ENCODE measurements around the gene CUEDC2. TPM values are rescaled to one million over a fixed set of nuclear protein-coding genes. Genes with fewer than 3 reads are reported as not detected.

Gene CUEDC2
- total and polyA plus RNA-seq, 10 of the 15 experiments (the other 5 are each of a cell fraction or from before 2014, with no cell fraction given): 20.4 to 121 (median 75.0) TPM

DNA sequence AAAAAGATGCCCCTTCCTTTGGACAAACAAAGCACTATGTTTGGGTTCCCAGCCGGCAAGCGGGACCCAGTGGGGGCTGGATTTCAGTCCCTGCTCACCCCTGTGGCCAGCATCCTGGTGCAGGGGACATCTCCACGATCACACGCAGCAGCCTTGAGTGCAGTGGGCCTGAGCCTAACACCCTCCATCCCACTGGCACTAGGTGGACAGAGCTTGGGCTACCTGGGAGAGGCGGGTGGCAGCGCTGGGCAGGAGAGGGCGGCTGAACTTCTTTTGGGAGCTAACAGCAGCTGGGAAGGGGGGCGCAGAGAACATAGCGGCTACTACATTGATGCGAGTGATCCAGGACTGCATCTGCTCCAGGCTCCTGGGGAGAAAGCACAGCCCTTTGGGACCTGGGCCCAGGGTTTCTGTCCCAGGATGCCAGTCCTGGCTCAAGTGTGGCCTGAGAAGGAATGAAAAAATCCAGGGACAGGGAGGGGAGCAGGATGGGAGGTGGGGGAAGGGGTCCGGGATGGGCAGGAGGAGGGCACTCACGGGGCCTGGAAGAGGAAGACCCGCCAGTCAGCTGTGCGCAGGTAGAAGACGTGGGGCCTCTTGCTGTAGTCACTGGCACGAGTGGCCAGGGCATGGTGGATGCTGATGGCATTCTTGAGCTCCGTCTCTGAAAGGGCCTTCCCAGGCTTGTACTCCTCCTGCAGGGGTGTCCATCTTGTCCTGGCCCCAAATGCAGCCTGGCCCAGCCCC, 27.8 kb downstream of the CUEDC2 start:
- ATAC-seq: peak; percentile 0; the same call in 1 of the 3 replicates
- H3K9me3 ChIP-seq (replicated peaks; ENCODE audit: control insufficient read depth, insufficient read depth, low read length): no peaks in the 10 kb centered on the region
- ChIA-PET CTCF (interaction anchor here (0.9 to 12.1 kb wide), 10 partner anchors 10 to 179 kb away, joined by 3 to 69 read pairs (median 9); partner anchors contain the start of genes ACTR1A, C10orf95 and NFKB2), POLR2A (interaction anchor here (0.6 to 1.7 kb wide), 7 partner anchors 9 to 220 kb away, joined by 3 to 9 read pairs (median 5); no protein-coding TSS in a partner anchor), SMC1A (ENCODE audit: uncharacterized antibody, unreplicated experiment) (interaction anchor here (1.0 kb wide), 1 partner anchor 175 kb away, joined by 3 read pairs; no protein-coding TSS in a partner anchor), RAD21 (ENCODE audit: unreplicated experiment) (interaction anchor here (0.5 to 1.6 kb wide), 4 partner anchors 75 to 303 kb away, joined by 3 to 10 read pairs (median 4); no protein-coding TSS in a partner anchor)
- in situ Hi-C loops (cut with MboI) (loop anchor here (5.0 kb wide), 1 partner anchor 177 kb away; the partner anchor contains the start of gene ELOVL3), intact Hi-C loops (cut with micrococcal nuclease; ENCODE audit: unreplicated experiment) (no loop called here)
- no peak overlapping the region for H3K4me2 ChIP-seq (ENCODE audit: control insufficient read depth, insufficient read depth)
- H3K27me3 ChIP-seq (replicated peaks in 1 of 2; ENCODE audit: control insufficient read depth in 2 of 2, insufficient read depth in 2 of 2, low read length in 1 of 2): peaks cover under 1 to 5% of the 10 kb centered on the region in 2 experiments; a peak in 2 of 4 replicates
- H3K4me3 ChIP-seq: no peak overlapping the region
- H3K9ac ChIP-seq (ENCODE audit: control insufficient read depth, insufficient read depth, low read length): no peak overlapping the region
- TF ChIP-seq BCL3 (IDR thresholded peaks at IDR 0.05; ENCODE audit: borderline replicate concordance, insufficient read depth, low read depth, low read length, poor library complexity, severe bottlenecking) (peak; percentile 58), SIX5 (IDR thresholded peaks at IDR 0.05; ENCODE audit: low read depth, low read length, severe bottlenecking) (no peak), SMAD5 (IDR thresholded peaks at IDR 0.05; ENCODE audit: low read depth) (0 out of 2 replicates have a peak, but pooled peaks have one; percentile 23), SPI1 (IDR thresholded peaks at IDR 0.05; ENCODE audit: borderline replicate concordance, insufficient read depth, low read depth, low read length) (no peak), TBL1XR1 (IDR thresholded peaks at IDR 0.05; ENCODE audit: low read depth, low read length) (no peak), MTA3 (IDR thresholded peaks at IDR 0.05; ENCODE audit: borderline replicate concordance, low read length) (peak; percentile 57; the same call in 1 of the 2 replicates), GATAD2B (conservative IDR thresholded peaks at IDR 0.05; ENCODE audit: low read depth) (no peak), CEBPZ (IDR thresholded peaks at IDR 0.05; ENCODE audit: low read depth, low read length) (no peak), POLR2A (IDR thresholded peaks at IDR 0.05; ENCODE audit: low read depth, low read length) (peak; percentile 21; the same call in 1 of the 2 replicates), PML (IDR thresholded peaks at IDR 0.05; ENCODE audit: low read length) (peak; percentile 27; the same call in 1 of the 2 replicates), ZNF274 (IDR thresholded peaks at IDR 0.05; ENCODE audit: insufficient read depth, insufficient read length) (no peak), POLR2AphosphoS5 (IDR thresholded peaks at IDR 0.05; ENCODE audit: low read length) (peak; percentile 74; the same call in 1 of the 2 replicates), POU2F2 (IDR thresholded peaks at IDR 0.05; ENCODE audit: borderline replicate concordance, low read depth, low read length) (0 out of 3 replicates have a peak, but pooled peaks have one; percentile 3)
- TF ChIP-seq, protein P1, sequence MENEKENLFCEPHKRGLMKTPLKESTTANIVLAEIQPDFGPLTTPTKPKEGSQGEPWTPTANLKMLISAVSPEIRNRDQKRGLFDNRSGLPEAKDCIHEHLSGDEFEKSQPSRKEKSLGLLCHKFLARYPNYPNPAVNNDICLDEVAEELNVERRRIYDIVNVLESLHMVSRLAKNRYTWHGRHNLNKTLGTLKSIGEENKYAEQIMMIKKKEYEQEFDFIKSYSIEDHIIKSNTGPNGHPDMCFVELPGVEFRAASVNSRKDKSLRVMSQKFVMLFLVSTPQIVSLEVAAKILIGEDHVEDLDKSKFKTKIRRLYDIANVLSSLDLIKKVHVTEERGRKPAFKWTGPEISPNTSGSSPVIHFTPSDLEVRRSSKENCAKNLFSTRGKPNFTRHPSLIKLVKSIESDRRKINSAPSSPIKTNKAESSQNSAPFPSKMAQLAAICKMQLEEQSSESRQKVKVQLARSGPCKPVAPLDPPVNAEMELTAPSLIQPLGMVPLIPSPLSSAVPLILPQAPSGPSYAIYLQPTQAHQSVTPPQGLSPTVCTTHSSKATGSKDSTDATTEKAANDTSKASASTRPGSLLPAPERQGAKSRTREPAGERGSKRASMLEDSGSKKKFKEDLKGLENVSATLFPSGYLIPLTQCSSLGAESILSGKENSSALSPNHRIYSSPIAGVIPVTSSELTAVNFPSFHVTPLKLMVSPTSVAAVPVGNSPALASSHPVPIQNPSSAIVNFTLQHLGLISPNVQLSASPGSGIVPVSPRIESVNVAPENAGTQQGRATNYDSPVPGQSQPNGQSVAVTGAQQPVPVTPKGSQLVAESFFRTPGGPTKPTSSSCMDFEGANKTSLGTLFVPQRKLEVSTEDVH (IDR thresholded peaks at IDR 0.05; ENCODE audit: low read depth, partially characterized antibody): no peak
- no peak for DNase-seq (ENCODE audit: low read depth, low spot score)
- BruUV-seq (replicated peaks): no TSS peak
- FAIRE-seq: no peak
- no peak overlapping the region for H3K27ac ChIP-seq (ENCODE audit: control insufficient read depth, insufficient read depth)
- H4K20me1 ChIP-seq (ENCODE audit: control insufficient read depth, insufficient read depth): peaks cover 4% of the 10 kb centered on the region; the same call in 1 of the 2 replicates
- peaks cover 8% of the 10 kb centered on the region for H3K79me2 ChIP-seq (ENCODE audit: control insufficient read depth, insufficient read depth, low read length)
- 59% methylated on average over 17 of the region's 17 CpGs for WGBS (ENCODE audit: insufficient coverage, insufficient replicate concordance, low lambda C conversion rate, missing lambda C conversion rate)
- no peak overlapping the region for H2AFZ ChIP-seq (ENCODE audit: control insufficient read depth, low read depth, low read length)
- H3K36me3 ChIP-seq (ENCODE audit: control insufficient read depth in 2 of 2, insufficient read depth in 2 of 2, low read length in 1 of 2): peaks cover 11 to 27% of the 10 kb centered on the region in 2 experiments; a peak in 3 of 4 replicates
- H3K4me1 ChIP-seq (ENCODE audit: control insufficient read depth, insufficient read depth, low read length): peaks cover 8% of the 10 kb centered on the region
